ENCODE data around the gene SRRM5. TPM values are rescaled to one million over a fixed set of nuclear protein-coding genes. Genes with fewer than 3 reads are reported as not detected.

The SRRM5 gene
- total and polyA plus RNA-seq, 4 donors: 0.22 to 0.49 (median 0.31) TPM; not detected in 1

DNA sequence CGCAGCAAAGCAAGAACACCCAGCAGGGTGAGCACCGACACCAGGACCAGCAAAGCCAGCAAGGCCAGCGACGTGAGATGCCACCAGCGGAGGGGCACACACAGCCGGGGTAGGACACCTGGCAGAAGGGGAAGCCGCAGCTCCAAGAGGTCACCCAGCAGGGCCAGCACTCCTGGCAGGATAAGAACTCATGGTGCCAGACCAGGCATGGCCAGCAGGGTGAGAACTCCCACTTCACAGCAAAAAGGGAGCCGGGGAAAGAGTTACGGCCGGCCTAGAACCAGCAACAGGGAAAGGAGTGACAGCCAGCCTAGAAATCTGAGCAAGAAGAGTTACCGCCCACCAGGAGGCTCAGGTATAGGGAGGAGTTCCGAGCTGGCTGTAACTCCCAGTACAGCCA lies 486 bp downstream of the SRRM5 start:
- H3K4me1 ChIP-seq (ENCODE audit: control insufficient read depth in 5 of 5, insufficient read depth in 5 of 5, low read length in 5 of 5): no peaks in the 10 kb centered on the region
- no peak overlapping the region for H3K4me3 ChIP-seq
- ATAC-seq (ENCODE audit: insufficient read depth, low FRiP score): no peak
- peaks cover 4 to 24% (median 19%) of the 10 kb centered on the region in 4 donors for H3K36me3 ChIP-seq (ENCODE audit: control insufficient read depth in 4 of 4, insufficient read depth in 4 of 4, low read length in 4 of 4)
- no peak for DNase-seq
- no peaks in the 10 kb centered on the region for H3K9me3 ChIP-seq (ENCODE audit: control insufficient read depth in 4 of 4, insufficient read depth in 3 of 4, low read length in 3 of 4)
- H3K27ac ChIP-seq (ENCODE audit: low read depth in 1 of 2, low read length in 1 of 2): no peak overlapping the region
- WGBS, 2 donors: 96 to 99% methylated on average over 12 of the region's 12 CpGs
- TF ChIP-seq, protein P1, sequence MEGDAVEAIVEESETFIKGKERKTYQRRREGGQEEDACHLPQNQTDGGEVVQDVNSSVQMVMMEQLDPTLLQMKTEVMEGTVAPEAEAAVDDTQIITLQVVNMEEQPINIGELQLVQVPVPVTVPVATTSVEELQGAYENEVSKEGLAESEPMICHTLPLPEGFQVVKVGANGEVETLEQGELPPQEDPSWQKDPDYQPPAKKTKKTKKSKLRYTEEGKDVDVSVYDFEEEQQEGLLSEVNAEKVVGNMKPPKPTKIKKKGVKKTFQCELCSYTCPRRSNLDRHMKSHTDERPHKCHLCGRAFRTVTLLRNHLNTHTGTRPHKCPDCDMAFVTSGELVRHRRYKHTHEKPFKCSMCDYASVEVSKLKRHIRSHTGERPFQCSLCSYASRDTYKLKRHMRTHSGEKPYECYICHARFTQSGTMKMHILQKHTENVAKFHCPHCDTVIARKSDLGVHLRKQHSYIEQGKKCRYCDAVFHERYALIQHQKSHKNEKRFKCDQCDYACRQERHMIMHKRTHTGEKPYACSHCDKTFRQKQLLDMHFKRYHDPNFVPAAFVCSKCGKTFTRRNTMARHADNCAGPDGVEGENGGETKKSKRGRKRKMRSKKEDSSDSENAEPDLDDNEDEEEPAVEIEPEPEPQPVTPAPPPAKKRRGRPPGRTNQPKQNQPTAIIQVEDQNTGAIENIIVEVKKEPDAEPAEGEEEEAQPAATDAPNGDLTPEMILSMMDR (IDR thresholded peaks at IDR 0.05; ENCODE audit: control extremely low read depth, extremely low read depth): no peak
- H3K27me3 ChIP-seq (ENCODE audit: control insufficient read depth in 3 of 3, insufficient read depth in 3 of 3, low read length in 2 of 3): no peaks in the 10 kb centered on the region
- no peak overlapping the region for H3K9ac ChIP-seq (ENCODE audit: insufficient read depth in 1 of 2, low read length in 2 of 2)

GRCh38 chr19:43616306-43616705 lies 4.4 kb downstream of the SRRM5 start:
- no peak for DNase-seq
- H3K4me1 ChIP-seq (ENCODE audit: control insufficient read depth in 5 of 5, insufficient read depth in 5 of 5, low read length in 5 of 5): peaks cover 0 to 15% (median 2%) of the 10 kb centered on the region in 5 donors
- 92 to 94% methylated on average over 1 of the region's 1 CpG for WGBS, 2 donors
- H3K9me3 ChIP-seq (ENCODE audit: control insufficient read depth in 4 of 4, insufficient read depth in 3 of 4, low read length in 3 of 4): peaks cover 0 to 1% (median 0%) of the 10 kb centered on the region in 4 donors
- TF ChIP-seq, protein P1 (IDR thresholded peaks at IDR 0.05; ENCODE audit: control extremely low read depth, extremely low read depth): no peak
- no peak for ATAC-seq (ENCODE audit: insufficient read depth, low FRiP score)
- H3K9ac ChIP-seq (ENCODE audit: insufficient read depth in 1 of 2, low read length in 2 of 2): no peak overlapping the region
- H3K27ac ChIP-seq (ENCODE audit: low read depth in 1 of 2, low read length in 1 of 2): no peak overlapping the region
- H3K27me3 ChIP-seq (ENCODE audit: control insufficient read depth in 3 of 3, insufficient read depth in 3 of 3, low read length in 2 of 3): no peaks in the 10 kb centered on the region
- peaks cover 4 to 16% (median 15%) of the 10 kb centered on the region in 4 donors for H3K36me3 ChIP-seq (ENCODE audit: control insufficient read depth in 4 of 4, insufficient read depth in 4 of 4, low read length in 4 of 4)
- no peak overlapping the region for H3K4me3 ChIP-seq

- WGBS, 2 donors: 86 to 92% methylated on average over 6 of the region's 6 CpGs
- no peak overlapping the region for H3K27ac ChIP-seq (ENCODE audit: low read depth in 1 of 2, low read length in 1 of 2)
- DNase-seq (no peak), ATAC-seq (ENCODE audit: insufficient read depth, low FRiP score) (no peak)
- H3K9ac ChIP-seq (ENCODE audit: insufficient read depth in 1 of 2, low read length in 2 of 2): no peak overlapping the region
- H3K4me3 ChIP-seq: no peak overlapping the region
- no peaks in the 10 kb centered on the region for H3K27me3 ChIP-seq (ENCODE audit: control insufficient read depth in 3 of 3, insufficient read depth in 3 of 3, low read length in 2 of 3)
- H3K9me3 ChIP-seq (ENCODE audit: control insufficient read depth in 4 of 4, insufficient read depth in 3 of 4, low read length in 3 of 4): peaks cover 0 to 1% (median 0%) of the 10 kb centered on the region in 4 donors
- H3K36me3 ChIP-seq (ENCODE audit: control insufficient read depth in 4 of 4, insufficient read depth in 4 of 4, low read length in 4 of 4): peaks cover 4 to 16% (median 12%) of the 10 kb centered on the region in 4 donors
- TF ChIP-seq, protein P1 (IDR thresholded peaks at IDR 0.05; ENCODE audit: control extremely low read depth, extremely low read depth): no peak
- H3K4me1 ChIP-seq (ENCODE audit: control insufficient read depth in 5 of 5, insufficient read depth in 5 of 5, low read length in 5 of 5): peaks cover 0 to 15% (median 2%) of the 10 kb centered on the region in 5 donors
These were observed 5.1 kb downstream of the SRRM5 start for GRCh38 chr19:43616954-43617353.

GRCh38 chr19:43618921-43619261 lies 7.0 kb downstream of the SRRM5 start:
- peak overlapping the region; percentile 97 to 99 for H3K27ac ChIP-seq (ENCODE audit: low read depth in 1 of 2, low read length in 1 of 2)
- H3K36me3 ChIP-seq (ENCODE audit: control insufficient read depth in 4 of 4, insufficient read depth in 4 of 4, low read length in 4 of 4): peaks cover 0 to 5% (median 1%) of the 10 kb centered on the region in 4 donors
- peaks cover 0 to 1% (median 0%) of the 10 kb centered on the region in 4 donors for H3K9me3 ChIP-seq (ENCODE audit: control insufficient read depth in 4 of 4, insufficient read depth in 3 of 4, low read length in 3 of 4)
- H3K4me3 ChIP-seq: peak overlapping the region; percentile 87
- DNase-seq (peak; percentile 68 to 75 (median 69)), ATAC-seq (ENCODE audit: insufficient read depth, low FRiP score) (peak; percentile 16)
- H3K27me3 ChIP-seq (ENCODE audit: control insufficient read depth in 3 of 3, insufficient read depth in 3 of 3, low read length in 2 of 3): no peaks in the 10 kb centered on the region
- TF ChIP-seq, protein P1 (IDR thresholded peaks at IDR 0.05; ENCODE audit: control extremely low read depth, extremely low read depth): no peak
- H3K4me1 ChIP-seq (ENCODE audit: control insufficient read depth in 5 of 5, insufficient read depth in 5 of 5, low read length in 5 of 5): peaks cover 0 to 15% (median 2%) of the 10 kb centered on the region in 5 donors
- WGBS, 2 donors: 1% methylated on average over 14 of the region's 14 CpGs
- H3K9ac ChIP-seq (ENCODE audit: insufficient read depth in 1 of 2, low read length in 2 of 2): peak overlapping the region; percentile 62 to 82

Measured in lung (tissue), 12 donors.